ENCODE data around the gene LIPG.
A peak's percentile ranks its signal among the peaks of the same experiment; 100 is the strongest.

DNA sequence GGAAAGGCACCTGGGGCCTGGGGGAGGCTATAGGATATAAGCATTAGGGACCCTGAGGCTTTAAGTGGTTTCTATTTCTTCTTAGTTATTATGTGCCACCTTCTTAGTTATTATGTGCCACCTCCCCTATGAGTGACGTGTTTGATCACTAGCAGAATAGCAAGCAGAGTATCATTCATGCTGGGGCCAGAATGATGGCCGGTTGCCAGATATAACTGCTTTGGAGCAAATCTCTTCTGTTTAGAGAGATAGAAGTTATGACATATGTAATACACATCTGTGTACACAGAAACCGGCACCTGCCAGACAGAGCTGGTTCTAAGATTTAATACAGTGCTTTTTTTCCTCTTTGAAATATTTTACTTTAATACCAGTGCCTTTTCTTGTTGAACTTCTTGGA lies 29.4 kb downstream of the LIPG start:
- TF ChIP-seq MXI1 (conservative IDR thresholded peaks at IDR 0.05; ENCODE audit: poor library complexity, severe bottlenecking): no peak
- TF ChIP-seq POLR2AphosphoS5 (IDR thresholded peaks at IDR 0.05): peak; percentile 26
- TF ChIP-seq SMC3 (conservative IDR thresholded peaks at IDR 0.05; ENCODE audit: poor library complexity): no peak
- TF ChIP-seq EZH2 (IDR thresholded peaks at IDR 0.05; ENCODE audit: borderline replicate concordance, insufficient read depth, low read length, poor library complexity, severe bottlenecking): no peak
